DMS53 treated with DMSO at 0.1 percent for 48 hours (cell line): ENCODE results near the gene MBD2.
A peak's percentile ranks its signal among the peaks of the same experiment; 100 is the strongest.
"Not testable (repeated sequence)": the region's sequence is repeated elsewhere in the genome, so short reads cannot be mapped to it uniquely, and the experiment has no call there.

ENCODE experiments used
- DNase-seq: peaks from one replicate; lab custom pipeline; 2025; ENCODE audit not compliant: unreplicated experiment; lab: John Stamatoyannopoulos, UW

MBD2 gene

GRCh38 chr18:54238173-54238936 lies 13.9 kb upstream of the MBD2 start:
- DNase-seq: no peak

DNA sequence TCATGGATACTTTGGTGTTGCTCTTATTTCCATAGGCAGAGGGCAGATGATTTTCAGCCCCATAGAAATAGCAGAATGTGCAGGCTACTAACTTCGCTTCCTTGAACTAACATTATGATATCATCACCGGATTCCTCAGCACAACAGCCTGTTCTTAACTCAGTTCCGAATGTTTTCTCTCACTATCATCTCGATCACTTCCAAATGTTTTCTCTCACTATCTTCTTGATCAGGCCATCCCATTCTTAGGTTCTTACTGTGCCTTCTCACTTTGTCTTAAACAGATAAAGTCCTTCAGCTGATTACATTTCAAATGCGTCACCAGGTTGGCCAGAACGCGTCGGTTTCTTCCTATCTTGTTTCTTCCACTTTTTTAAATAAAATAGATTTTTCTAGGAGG lies 11.4 kb upstream of the MBD2 start:
- DNase-seq: no peak

DNA sequence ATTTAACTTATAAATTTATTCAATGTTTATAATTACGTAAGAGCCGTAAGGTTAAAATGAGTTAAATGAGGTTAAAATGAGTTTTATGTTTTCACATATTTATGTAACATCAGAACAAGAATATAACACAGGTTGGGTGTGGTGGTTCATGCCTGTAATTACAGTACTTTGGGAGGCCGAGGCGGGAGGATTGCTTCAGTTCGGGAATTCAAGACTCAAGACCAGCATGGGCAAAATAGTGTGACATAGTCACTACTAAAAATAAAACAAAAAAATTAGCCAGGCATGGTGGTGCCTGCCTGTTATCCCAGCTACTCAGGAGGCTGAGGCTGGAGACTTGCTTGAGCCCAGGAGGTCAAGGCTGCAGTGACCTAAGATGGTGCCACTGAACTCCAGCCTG lies 9.3 kb upstream of the MBD2 start:
- DNase-seq: no peak

DNA sequence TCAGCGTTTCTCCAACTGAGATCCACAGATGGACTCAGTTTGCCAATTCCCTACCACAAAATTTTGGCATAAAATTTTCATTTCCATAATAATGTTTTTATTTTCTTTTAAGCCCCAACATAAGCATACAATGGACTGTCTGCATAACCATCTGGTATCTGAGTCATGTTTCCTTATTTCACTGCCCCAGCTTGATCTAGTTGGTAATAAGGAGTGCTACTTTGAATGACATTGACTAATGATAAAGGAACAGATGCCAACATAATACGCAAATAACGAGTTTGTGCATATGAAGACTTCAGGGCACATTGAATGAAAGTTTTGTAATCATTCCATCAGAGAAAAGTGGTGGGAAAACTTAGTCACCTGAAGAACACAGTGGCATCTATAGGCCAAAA lies 8.8 kb upstream of the MBD2 start:
- DNase-seq: no peak

- no peak for DNase-seq
These were observed 8.2 kb upstream of the MBD2 start for GRCh38 chr18:54232485-54233227.

DNA sequence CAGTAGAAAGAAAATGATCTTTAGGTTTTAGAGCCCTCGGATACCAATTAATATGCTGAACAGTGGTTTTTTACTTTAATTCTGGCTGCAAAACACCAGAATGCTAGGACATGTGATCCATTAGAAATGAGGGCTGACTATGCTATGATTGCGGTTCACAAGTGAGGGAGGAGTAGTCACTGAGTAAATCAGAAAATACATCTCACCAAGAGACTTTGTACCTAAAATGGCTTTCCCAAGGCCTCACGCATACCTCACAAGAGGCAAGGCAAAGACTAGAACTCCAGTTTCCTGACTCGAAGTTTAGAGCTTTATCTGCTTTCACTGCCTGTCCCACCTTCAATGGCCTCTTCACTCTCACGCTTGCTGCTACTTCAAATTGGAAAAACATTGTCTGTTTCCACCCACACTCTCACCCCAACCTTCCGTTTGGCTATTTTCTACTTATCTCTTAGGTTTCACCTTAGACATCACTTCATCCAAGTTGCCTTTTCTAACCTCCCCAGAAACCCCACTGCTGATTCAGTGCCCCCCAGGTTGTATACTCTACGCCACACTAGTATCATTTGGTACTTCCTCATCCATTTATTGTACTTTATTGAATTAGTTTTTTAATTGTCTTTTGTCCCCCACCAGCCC lies 5.1 kb upstream of the MBD2 start:
- no peak for DNase-seq

- DNase-seq: no peak
These were observed 3.9 kb upstream of the MBD2 start for GRCh38 chr18:54228364-54228763.

- DNase-seq: peak; percentile 59
These were observed 764 bp downstream of the MBD2 start for GRCh38 chr18:54223568-54224241.

DNA sequence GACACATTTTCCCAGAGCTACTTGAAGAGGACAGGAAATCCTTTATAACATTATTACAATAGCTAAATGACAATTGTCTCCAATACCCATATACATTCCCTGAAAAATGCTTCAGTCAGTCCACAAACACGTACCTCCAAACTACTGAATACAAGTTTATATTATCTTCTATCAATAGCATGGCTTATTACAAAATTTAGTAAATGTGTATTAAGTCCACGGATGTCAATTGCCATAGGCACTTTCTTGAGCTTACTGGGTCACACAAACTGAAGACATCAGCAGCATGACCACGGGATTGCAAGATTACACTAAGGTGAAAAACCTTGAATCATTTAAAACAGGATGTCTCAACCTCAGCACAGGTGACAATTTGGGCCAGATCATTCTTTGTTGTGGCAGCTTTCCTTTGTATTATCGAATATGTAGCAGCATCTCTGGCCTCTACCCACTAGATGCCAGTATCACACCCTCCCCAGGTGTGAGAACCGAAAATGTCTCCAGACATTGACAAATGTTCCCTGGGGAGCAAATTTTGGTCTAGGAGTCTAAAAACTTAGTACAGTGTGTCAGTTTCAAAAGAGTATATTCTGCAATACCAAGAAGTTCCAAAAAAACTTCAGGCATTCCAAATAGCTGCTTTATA lies 1.4 kb downstream of the MBD2 start:
- peak; percentile 59 for DNase-seq

DNA sequence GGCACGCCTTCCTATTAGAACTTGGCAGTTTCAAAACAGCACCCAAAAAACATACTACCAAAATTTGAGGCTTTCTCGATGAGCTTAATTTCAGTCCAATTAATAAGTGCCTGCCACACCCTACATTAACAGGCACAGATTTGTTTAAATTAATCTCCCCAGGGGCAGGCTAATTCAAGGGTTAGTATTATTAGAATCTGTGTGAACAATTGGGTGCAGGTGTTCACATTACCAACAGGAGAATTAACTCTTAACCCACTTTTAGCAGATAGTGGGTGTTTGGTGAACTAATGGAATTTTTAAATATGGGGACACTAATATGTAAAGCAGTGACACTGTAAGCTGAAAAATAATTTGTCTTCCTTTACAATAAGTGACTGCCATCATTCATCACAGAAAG lies 4.1 kb downstream of the MBD2 start:
- no peak for DNase-seq

GRCh38 chr18:54218803-54219202 lies 5.7 kb downstream of the MBD2 start:
- DNase-seq: not testable (repeated sequence)

- no peak for DNase-seq
These were observed 6.2 kb downstream of the MBD2 start for GRCh38 chr18:54218299-54218698.

DNA sequence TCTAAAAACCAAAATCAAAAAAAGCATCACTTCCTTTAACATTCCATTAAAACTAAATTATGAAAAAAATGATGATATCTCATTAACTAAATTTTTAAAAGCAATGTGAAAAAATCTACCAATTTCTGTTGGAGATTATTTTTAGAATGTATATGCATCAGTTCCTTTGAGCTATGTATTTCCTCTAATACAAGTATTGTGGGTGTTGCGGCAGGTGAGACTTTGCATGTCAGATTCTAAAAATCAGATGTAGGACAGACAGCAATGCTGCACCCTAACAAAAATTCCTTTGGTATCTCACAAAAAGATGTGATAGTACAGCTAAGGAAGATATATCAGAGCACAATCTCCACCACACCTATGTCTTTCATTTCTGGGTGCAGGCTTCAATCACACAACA lies 6.8 kb downstream of the MBD2 start:
- no peak for DNase-seq

DNA sequence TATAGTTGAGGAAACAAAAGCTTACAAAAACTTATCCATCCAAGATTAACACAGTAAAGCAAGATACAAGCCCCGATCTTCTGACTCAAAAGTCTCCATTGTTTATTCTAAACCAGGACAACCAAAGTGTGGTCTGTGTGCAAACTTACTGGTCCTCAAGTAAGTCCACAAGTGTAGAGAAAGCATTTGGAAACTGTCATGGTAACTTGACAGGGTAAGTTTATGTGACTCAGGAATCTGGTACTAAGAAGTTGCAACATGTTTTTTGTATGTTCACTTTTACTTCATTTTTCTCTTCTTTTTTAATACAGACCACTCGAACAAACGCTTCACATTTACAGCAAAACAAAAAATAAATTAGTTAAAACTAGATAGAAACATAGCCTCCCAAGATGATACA lies 9.4 kb downstream of the MBD2 start:
- no peak for DNase-seq

GRCh38 chr18:54210463-54210862 lies 14.0 kb downstream of the MBD2 start:
- DNase-seq: no peak

- no peak for DNase-seq
These were observed 14.8 kb downstream of the MBD2 start for GRCh38 chr18:54209471-54210180.

DNA sequence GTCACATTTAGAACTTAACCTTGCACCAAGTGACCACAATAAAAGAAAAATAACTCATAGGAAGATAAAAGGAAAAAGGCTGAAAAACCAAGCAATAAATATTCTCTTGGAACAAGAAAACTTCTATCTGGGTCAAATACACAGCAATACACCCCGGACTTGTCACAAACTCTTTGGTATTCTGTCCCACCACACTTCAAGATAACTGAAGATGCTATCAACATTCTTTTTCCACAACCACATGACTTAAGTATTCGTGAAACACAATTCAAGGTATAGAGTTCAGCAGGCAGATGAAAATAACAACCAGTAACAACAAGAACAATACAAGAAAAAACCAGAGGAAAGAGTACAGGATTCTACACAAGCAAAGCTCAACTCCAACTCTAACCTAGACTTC lies 18.0 kb downstream of the MBD2 start:
- DNase-seq: no peak

DNA sequence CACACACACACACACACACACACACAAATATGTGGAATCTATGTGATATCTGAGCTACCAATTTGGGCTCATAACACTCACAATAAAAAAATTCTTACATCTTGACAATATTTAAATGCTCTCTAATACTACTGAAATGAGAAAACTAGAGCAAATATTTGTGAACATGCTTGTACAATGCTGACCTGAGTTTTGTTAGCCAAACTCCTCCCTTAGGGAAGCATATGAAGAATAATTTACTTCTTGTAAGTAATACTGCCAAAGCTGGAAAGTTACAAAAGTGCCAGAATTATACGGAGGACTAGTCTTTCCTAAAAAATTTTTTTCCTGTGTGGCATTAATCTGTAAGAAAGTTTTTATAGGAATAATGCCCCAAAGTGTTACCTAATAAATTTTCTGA lies 18.5 kb downstream of the MBD2 start:
- no peak for DNase-seq

DNA sequence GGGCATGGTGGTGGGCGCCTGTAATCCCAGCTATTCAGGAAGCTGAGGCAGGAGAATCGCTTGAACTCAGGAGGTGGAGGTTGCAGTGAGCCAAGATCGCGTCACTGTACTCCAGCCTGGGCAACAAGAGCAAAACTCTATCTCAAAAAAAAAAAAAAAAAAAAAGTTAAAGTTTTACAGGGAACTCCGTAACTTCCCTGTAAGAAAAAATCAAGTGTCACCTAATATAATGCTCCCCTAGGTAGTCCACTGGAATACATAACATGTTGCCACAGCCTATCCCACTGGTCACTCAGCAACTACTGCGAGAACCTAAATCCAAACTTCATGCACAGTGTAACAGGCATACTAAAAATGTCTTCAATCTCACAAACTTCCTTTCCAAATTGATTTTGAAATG lies 19.0 kb downstream of the MBD2 start:
- DNase-seq: not testable (repeated sequence)

DNA sequence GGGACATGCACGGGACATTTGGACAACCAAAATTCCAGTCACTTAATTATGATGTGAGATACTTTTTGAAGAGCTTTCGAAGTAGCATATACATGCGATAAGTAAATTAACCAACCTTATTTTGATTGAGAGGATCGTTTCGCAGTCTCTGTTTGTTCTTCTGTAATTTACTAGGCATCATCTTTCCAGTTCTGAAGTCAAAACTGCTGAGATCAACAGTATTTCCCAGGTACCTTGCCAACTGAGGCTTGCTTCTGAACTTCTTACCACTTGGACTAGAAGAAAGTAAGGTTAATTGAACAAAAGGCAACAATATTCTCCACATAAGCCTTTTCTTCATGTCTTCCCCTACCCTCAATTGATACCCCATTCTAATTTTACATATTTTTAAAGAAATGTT lies 19.6 kb downstream of the MBD2 start:
- DNase-seq: no peak

DNA sequence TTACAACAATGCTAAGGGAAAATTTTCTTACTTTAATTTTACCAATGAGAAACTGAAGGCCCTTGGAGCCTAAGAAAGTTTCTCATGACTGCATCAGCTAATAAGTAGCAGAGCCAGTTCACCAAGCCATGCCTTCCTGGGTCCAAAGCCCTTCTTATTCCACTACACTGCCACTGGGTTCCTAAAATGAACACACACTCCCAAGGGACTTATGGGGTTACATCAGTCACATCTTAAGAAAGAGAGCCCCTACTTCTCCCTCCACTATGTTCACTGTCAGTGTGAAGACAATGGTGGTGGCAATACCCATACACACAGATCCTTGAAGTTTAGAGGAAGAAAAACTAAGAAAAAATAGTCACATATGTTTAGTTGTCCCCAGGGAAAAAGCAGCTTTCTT lies 20.6 kb downstream of the MBD2 start:
- DNase-seq: no peak
